ACC112 (cell line): ENCODE measurements around the gene SLC66A3.
"Not testable (repeated sequence)": the region's sequence is repeated elsewhere in the genome, so short reads cannot be mapped to it uniquely, and the experiment has no call there.

Experiments
- H2AFZ ChIP-seq: fragments of 200-600 bp; sonication (generic); one replicate; pipeline ENCODE4 v1.6.0; 2017; ENCODE audit warnings: antibody characterized with exemption, low read length; ENCODE audit not compliant: unreplicated experiment
- H3K27ac ChIP-seq: fragments of 200-600 bp; sonication (generic); 2 replicates; pipeline ENCODE4 v1.5.1; 2014; ENCODE audit warnings: low read depth, mild to moderate bottlenecking, antibody characterized with exemption, low read length, moderate library complexity
- H3K27me3 ChIP-seq: fragments of 200-600 bp; sonication (generic); 2 replicates; pipeline ENCODE4 v1.6.1; 2014; ENCODE audit warnings: mild to moderate bottlenecking, antibody characterized with exemption, low read length, moderate library complexity, mixed read lengths; ENCODE audit not compliant: insufficient read depth
- H3K36me3 ChIP-seq: fragments of 200-600 bp; sonication (generic); 2 replicates; pipeline ENCODE4 v1.6.1; 2016; ENCODE audit warnings: mild to moderate bottlenecking, antibody characterized with exemption, low read length, moderate library complexity, mixed read lengths; ENCODE audit not compliant: insufficient read depth
- H3K4me1 ChIP-seq: fragments of 200-600 bp; sonication (generic); one replicate; pipeline ENCODE4 v1.6.1; 2016; ENCODE audit warnings: low read length, mixed read lengths; ENCODE audit not compliant: insufficient read depth, unreplicated experiment, control insufficient read depth
- H3K4me3 ChIP-seq: fragments of 200-600 bp; sonication (generic); 2 replicates; pipeline ENCODE4 v1.5.1; 2014; ENCODE audit warnings: mild to moderate bottlenecking, low read depth, low read length
- H3K79me2 ChIP-seq: fragments of 200-600 bp; sonication (generic); one replicate; pipeline ENCODE4 v1.6.0; 2016; ENCODE audit warnings: low read length; ENCODE audit not compliant: control insufficient read depth, unreplicated experiment, insufficient read depth

SLC66A3 gene

GRCh38 chr2:11163439-11164317, 8.4 kb downstream of the SLC66A3 start:
- no peaks in the 10 kb centered on the region for H3K79me2 ChIP-seq

GRCh38 chr2:11165046-11165445, 9.8 kb downstream of the SLC66A3 start:
- H3K79me2 ChIP-seq, H3K27ac ChIP-seq, H3K36me3 ChIP-seq, H3K27me3 ChIP-seq, H3K4me1 ChIP-seq, H3K4me3 ChIP-seq, H2AFZ ChIP-seq: not testable (repeated sequence)

More at GRCh38 chr2:11163439-11164317, 8.4 kb downstream of the SLC66A3 start:
- Histone ChIP-seq H2AFZ (no peak overlapping the region), H3K4me1 (no peaks in the 10 kb centered on the region), H3K4me3 (no peak overlapping the region), H3K36me3 (no peaks in the 10 kb centered on the region), H3K27me3 (no peaks in the 10 kb centered on the region), H3K27ac (no peak overlapping the region)

- Histone ChIP-seq H3K4me1 (no peaks in the 10 kb centered on the region), H3K4me3 (no peak overlapping the region), H3K27ac (no peak overlapping the region), H2AFZ (no peak overlapping the region), H3K27me3 (no peaks in the 10 kb centered on the region), H3K36me3 (no peaks in the 10 kb centered on the region), H3K79me2 (no peaks in the 10 kb centered on the region)
These were observed 11.2 kb downstream of the SLC66A3 start for GRCh38 chr2:11166476-11166875.

GRCh38 chr2:11168488-11168887, 13.2 kb downstream of the SLC66A3 start:
- H3K4me3 ChIP-seq = no peak overlapping the region
- H3K27ac ChIP-seq = no peak overlapping the region
- no peaks in the 10 kb centered on the region for H3K4me1 ChIP-seq
- no peaks in the 10 kb centered on the region for H3K79me2 ChIP-seq
- H2AFZ ChIP-seq = no peak overlapping the region
- H3K36me3 ChIP-seq = no peaks in the 10 kb centered on the region
- no peaks in the 10 kb centered on the region for H3K27me3 ChIP-seq

GRCh38 chr2:11169333-11169732, 14.1 kb downstream of the SLC66A3 start:
- Histone ChIP-seq H3K4me3 (no peak overlapping the region), H3K36me3 (no peaks in the 10 kb centered on the region), H3K79me2 (no peaks in the 10 kb centered on the region), H2AFZ (no peak overlapping the region), H3K27me3 (no peaks in the 10 kb centered on the region), H3K4me1 (no peaks in the 10 kb centered on the region), H3K27ac (no peak overlapping the region)

- no peak overlapping the region for H3K27ac ChIP-seq
- H3K79me2 ChIP-seq = no peaks in the 10 kb centered on the region
- no peak overlapping the region for H2AFZ ChIP-seq
- H3K4me3 ChIP-seq = no peak overlapping the region
- no peaks in the 10 kb centered on the region for H3K27me3 ChIP-seq
- H3K36me3 ChIP-seq = no peaks in the 10 kb centered on the region
- peaks cover 11% of the 10 kb centered on the region for H3K4me1 ChIP-seq
These were observed 19.0 kb downstream of the SLC66A3 start for GRCh38 chr2:11174222-11174621.

GRCh38 chr2:11175293-11175795, 20.1 kb downstream of the SLC66A3 start:
- Histone ChIP-seq H3K4me1 (peaks cover 11% of the 10 kb centered on the region), H3K27me3 (no peaks in the 10 kb centered on the region), H3K4me3 (no peak overlapping the region), H3K36me3 (no peaks in the 10 kb centered on the region), H3K79me2 (no peaks in the 10 kb centered on the region), H2AFZ (no peak overlapping the region), H3K27ac (peak overlapping the region; percentile 29; the same call in 1 of the 2 replicates)

GRCh38 chr2:11177871-11178690, 22.8 kb downstream of the SLC66A3 start:
- H2AFZ ChIP-seq = no peak overlapping the region
- no peak overlapping the region for H3K27ac ChIP-seq
- H3K27me3 ChIP-seq = no peaks in the 10 kb centered on the region
- H3K4me1 ChIP-seq = peaks cover 11% of the 10 kb centered on the region
- H3K4me3 ChIP-seq = no peak overlapping the region
- H3K79me2 ChIP-seq = no peaks in the 10 kb centered on the region
- peaks cover 3% of the 10 kb centered on the region; the same call in 1 of the 2 replicates for H3K36me3 ChIP-seq

GRCh38 chr2:11179196-11179595, 23.9 kb downstream of the SLC66A3 start:
- H3K4me3 ChIP-seq = no peak overlapping the region
- no peak overlapping the region for H2AFZ ChIP-seq
- no peak overlapping the region for H3K27ac ChIP-seq
- H3K36me3 ChIP-seq = peaks cover 4% of the 10 kb centered on the region; the same call in 1 of the 2 replicates
- H3K4me1 ChIP-seq = peaks cover 11% of the 10 kb centered on the region
- no peaks in the 10 kb centered on the region for H3K27me3 ChIP-seq
- H3K79me2 ChIP-seq = no peaks in the 10 kb centered on the region

- no peak overlapping the region for H2AFZ ChIP-seq
- no peaks in the 10 kb centered on the region for H3K79me2 ChIP-seq
- H3K27ac ChIP-seq = no peak overlapping the region
- H3K4me1 ChIP-seq = peaks cover 11% of the 10 kb centered on the region
- peaks cover 4% of the 10 kb centered on the region; the same call in 1 of the 2 replicates for H3K36me3 ChIP-seq
- no peaks in the 10 kb centered on the region for H3K27me3 ChIP-seq
- H3K4me3 ChIP-seq = no peak overlapping the region
These were observed 24.6 kb downstream of the SLC66A3 start for GRCh38 chr2:11179899-11180298.
